ENCODE measurements around the gene SH3BGRL3. TPM values are rescaled to one million over a fixed set of nuclear protein-coding genes. Genes with fewer than 3 reads are reported as not detected.

Gene SH3BGRL3
- 24.9 and 27.4 TPM in 2 replicates for total RNA-seq

GRCh38 chr1:26279456-26280332 is at the start of gene SH3BGRL3:
Gene SH3BGRL3, plus strand, starts transcription at chr1:26280086. Its CDS starts 70 bp downstream, at chr1:26280156.

DNA sequence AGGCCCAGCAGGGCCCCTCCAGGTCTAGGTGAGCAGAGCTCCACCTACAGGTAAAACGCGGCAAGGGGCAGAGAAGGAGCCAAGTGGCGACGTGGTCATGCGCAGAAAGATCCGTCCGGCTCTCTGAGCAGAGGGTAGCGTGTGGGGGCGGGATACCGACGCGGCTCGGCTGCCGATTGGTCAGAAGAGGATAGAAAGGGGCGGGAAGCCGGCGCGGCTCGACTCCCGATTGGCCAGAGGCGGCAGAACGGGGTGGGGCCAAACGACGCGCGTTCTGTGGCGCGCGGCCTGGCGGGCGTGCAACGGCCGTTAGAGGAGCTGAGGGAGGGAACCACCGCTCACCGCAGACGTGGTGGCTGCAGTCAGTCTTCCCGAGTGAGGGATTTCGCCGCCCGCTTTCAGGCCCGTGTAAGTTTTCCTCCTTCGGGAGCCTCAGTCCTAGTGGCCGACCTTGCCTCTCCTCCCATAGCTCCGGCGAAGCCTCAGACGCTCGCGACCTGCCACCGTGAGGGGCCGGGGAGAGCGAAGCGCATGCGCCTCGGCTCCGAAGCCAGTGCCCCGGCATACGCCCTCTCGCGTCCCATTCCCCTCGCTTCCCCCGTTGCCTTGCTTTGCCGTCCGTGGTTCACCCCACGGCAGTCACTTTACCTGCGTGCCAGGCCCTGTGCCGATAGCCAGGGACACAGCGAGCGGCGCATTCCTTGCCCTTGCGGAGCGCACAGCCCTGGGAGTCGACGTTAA is 45.8 kb upstream of the SH3BGRL3 start, which contains the start of gene CEP85:
TSS of gene CEP85 (plus strand) at position 298 of the 741 bp plus-strand sequence. CDS start 5,584 bp downstream, outside the sequence.

DNA sequence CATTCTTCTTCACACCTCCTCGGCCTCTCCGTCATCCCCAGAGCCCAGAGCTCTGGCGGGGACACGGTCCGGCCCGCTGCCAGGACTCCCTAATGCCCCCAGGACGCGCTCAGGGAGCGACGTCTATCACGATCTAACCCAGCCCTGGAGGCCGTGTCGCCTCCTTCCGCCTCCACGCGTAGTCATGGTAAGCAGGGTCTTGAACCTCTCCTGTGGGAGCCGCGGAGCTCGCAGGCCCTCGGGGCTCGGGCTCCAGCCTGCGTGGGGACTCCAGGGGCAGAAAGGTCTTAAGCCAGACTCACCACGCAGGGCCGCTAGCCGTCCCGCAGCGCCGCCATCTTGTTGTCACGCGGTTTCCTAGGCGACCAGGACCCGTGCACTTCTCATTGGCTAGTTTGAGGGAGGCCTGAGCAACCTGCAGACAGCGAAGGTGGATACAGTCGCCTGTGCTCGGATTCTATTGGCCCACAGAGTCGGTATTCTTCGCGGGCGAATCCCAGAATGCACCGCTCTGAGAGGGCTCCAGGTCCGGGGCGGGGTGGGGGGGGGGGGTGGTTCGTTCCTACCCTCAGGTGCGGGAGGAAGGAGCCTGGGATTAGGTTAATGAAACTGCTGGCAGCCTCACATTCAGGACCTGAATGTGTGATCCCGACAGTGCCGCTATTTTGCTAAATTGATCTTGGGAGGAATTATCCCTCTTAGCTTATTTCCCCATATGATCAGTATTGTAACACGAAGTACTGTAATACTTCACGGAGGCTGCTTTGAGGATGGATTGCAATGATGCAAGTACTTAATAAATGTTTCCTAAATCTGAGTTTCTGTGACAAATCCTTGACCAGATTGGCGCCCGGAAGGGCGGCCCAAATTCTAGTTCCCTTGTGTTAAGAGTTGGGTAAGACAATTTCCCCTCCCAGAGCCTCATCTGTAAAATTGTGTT is 26.7 kb downstream of the SH3BGRL3 start, which contains the start of gene UBXN11:
TSS of gene UBXN11 (minus strand) at position 347 of the 940 bp plus-strand sequence. CDS start 3,753 bp downstream, outside the sequence.

GRCh38 chr1:26317612-26318337 is 37.9 kb downstream of the SH3BGRL3 start, which contains the start of gene CD52:
Gene CD52, plus strand, starts transcription at chr1:26317958. Its CDS starts 60 bp downstream, at chr1:26318018.

Other genes starting within 250 kb of the SH3BGRL3 start
- not detected in 2 replicates for gene SLC30A2, start 234.0 kb upstream of the SH3BGRL3 start, total RNA-seq
- not detected in 2 replicates for gene TRIM63, start 212.5 kb upstream of the SH3BGRL3 start, total RNA-seq
- 3.2 and 4.3 TPM in 2 replicates for gene PDIK1L, start 168.3 kb upstream of the SH3BGRL3 start, total RNA-seq
- 2.5 and 4.0 TPM in 2 replicates for gene FAM110D, start 121.0 kb upstream of the SH3BGRL3 start, total RNA-seq
- gene C1orf232, start 111.1 kb upstream of the SH3BGRL3 start, total RNA-seq: not detected in 2 replicates
- gene ZNF593, start 110.2 kb upstream of the SH3BGRL3 start, total RNA-seq: 30.2 and 31.8 TPM in 2 replicates
- gene ZNF593OS, start 108.3 kb upstream of the SH3BGRL3 start, total RNA-seq: 0.09 TPM in 1 of 2 replicates, not detected in the other
- gene CNKSR1, start 102.6 kb upstream of the SH3BGRL3 start, total RNA-seq: 0.28 TPM in 1 of 2 replicates, not detected in the other
- gene CATSPER4, start 89.5 kb upstream of the SH3BGRL3 start, total RNA-seq: not detected in 2 replicates
- gene CEP85, start 45.9 kb upstream of the SH3BGRL3 start, total RNA-seq: 8.3 and 10.1 TPM in 2 replicates
- 3.1 and 4.8 TPM in 2 replicates for gene UBXN11, start 26.6 kb downstream of the SH3BGRL3 start, total RNA-seq
- gene CD52, start 37.9 kb downstream of the SH3BGRL3 start, total RNA-seq: not detected in 2 replicates
- gene CRYBG2, start 74.0 kb downstream of the SH3BGRL3 start, total RNA-seq: 0.36 TPM in 1 of 2 replicates, not detected in the other
- gene ZNF683, start 92.7 kb downstream of the SH3BGRL3 start, total RNA-seq: not detected in 2 replicates
- gene LIN28A, start 130.7 kb downstream of the SH3BGRL3 start, total RNA-seq: not detected in 2 replicates
- gene DHDDS, start 152.2 kb downstream of the SH3BGRL3 start, total RNA-seq: 44.9 and 45.0 TPM in 2 replicates
- gene HMGN2, start 192.4 kb downstream of the SH3BGRL3 start, total RNA-seq: 127 and 208 TPM in 2 replicates
- gene RPS6KA1, start 249.7 kb downstream of the SH3BGRL3 start, total RNA-seq: 5.9 and 11.2 TPM in 2 replicates